ENCODE measurements around the gene MB21D2. TPM values are rescaled to one million over a fixed set of nuclear protein-coding genes. Genes with fewer than 3 reads are reported as not detected.

Gene MB21D2
- total and polyA plus RNA-seq, 2 experiments from 2014 or later, result 4.0 to 5.2 TPM

DNA sequence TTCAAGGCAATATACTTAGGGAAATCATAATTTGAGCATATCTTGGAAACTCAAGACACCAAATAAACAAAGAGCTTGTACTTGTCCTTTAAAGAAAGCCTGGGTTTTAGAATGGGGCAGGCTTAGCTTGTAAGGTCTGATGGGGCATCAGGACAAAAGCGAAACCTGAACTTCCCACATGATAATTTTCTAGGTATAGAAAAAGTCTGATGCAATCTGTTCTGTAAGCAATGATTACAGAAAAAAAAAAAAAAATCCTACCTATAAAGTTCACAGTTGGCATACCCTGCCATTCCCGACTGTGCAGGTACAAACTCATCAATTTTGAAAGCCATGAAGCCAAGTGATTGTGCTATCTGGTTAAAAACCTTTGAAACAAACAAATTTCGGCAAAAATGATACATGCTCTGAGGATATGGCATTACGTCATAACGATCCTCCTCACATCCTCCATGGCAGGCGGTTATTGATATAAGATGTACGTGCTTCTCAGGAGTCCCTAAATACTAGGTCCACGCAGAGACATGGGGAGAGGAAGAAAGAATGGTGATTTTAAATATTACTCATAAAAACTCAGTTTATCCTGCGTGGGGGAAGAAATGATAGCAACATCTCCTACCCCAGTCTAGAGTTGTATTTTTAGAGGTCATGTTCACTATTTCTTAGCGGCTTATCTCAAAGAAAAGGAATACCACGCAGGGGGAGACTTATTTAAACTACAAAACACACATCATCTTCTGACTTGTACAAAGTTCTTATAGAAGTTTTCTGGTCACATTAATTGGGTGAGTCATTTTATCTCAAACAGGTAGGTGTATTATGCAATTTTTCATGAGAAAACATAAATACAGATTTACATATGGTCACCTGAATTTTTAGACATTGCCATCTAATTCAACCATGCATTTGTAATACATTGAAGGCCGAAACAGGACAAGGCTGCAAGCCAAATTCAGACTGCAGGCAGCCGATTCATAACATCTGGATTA, 27.0 kb downstream of the MB21D2 start:
- H3K4me3 ChIP-seq, result no peak overlapping the region
- peaks cover 13% of the 10 kb centered on the region for H3K4me1 ChIP-seq (ENCODE audit: low read depth)
- no peak overlapping the region for H3K27ac ChIP-seq
- peaks cover 26% of the 10 kb centered on the region for H3K27me3 ChIP-seq
- TF ChIP-seq, protein P1, sequence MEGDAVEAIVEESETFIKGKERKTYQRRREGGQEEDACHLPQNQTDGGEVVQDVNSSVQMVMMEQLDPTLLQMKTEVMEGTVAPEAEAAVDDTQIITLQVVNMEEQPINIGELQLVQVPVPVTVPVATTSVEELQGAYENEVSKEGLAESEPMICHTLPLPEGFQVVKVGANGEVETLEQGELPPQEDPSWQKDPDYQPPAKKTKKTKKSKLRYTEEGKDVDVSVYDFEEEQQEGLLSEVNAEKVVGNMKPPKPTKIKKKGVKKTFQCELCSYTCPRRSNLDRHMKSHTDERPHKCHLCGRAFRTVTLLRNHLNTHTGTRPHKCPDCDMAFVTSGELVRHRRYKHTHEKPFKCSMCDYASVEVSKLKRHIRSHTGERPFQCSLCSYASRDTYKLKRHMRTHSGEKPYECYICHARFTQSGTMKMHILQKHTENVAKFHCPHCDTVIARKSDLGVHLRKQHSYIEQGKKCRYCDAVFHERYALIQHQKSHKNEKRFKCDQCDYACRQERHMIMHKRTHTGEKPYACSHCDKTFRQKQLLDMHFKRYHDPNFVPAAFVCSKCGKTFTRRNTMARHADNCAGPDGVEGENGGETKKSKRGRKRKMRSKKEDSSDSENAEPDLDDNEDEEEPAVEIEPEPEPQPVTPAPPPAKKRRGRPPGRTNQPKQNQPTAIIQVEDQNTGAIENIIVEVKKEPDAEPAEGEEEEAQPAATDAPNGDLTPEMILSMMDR (IDR thresholded peaks at IDR 0.05; ENCODE audit: low read depth, low read length), result no peak
- no peaks in the 10 kb centered on the region for H3K36me3 ChIP-seq
- DNase-seq (ENCODE audit: low read depth in 1 of 2, low spot score in 1 of 2), result no peak
- H3K9me3 ChIP-seq (ENCODE audit: low read depth), result no peaks in the 10 kb centered on the region

- Histone ChIP-seq H3K4me3 (no peak overlapping the region), H3K9me3 (ENCODE audit: low read depth) (no peaks in the 10 kb centered on the region), H3K27me3 (peaks cover 22% of the 10 kb centered on the region), H3K4me1 (ENCODE audit: low read depth) (peaks cover 13% of the 10 kb centered on the region), H3K36me3 (no peaks in the 10 kb centered on the region), H3K27ac (peak overlapping the region; percentile 29)
- TF ChIP-seq, protein P1 (IDR thresholded peaks at IDR 0.05; ENCODE audit: low read depth, low read length), result no peak
- no peak for DNase-seq (ENCODE audit: low read depth in 1 of 2, low spot score in 1 of 2)
These were observed 28.0 kb downstream of the MB21D2 start for GRCh38 chr3:192889679-192890078.

GRCh38 chr3:192888190-192888589, 29.5 kb downstream of the MB21D2 start:
- no peak for DNase-seq (ENCODE audit: low read depth in 1 of 2, low spot score in 1 of 2)
- TF ChIP-seq, protein P1 (IDR thresholded peaks at IDR 0.05; ENCODE audit: low read depth, low read length), result no peak
- Histone ChIP-seq H3K4me1 (ENCODE audit: low read depth) (peaks cover 13% of the 10 kb centered on the region), H3K27ac (no peak overlapping the region), H3K9me3 (ENCODE audit: low read depth) (no peaks in the 10 kb centered on the region), H3K4me3 (no peak overlapping the region), H3K36me3 (no peaks in the 10 kb centered on the region), H3K27me3 (peaks cover 11% of the 10 kb centered on the region)

DNA sequence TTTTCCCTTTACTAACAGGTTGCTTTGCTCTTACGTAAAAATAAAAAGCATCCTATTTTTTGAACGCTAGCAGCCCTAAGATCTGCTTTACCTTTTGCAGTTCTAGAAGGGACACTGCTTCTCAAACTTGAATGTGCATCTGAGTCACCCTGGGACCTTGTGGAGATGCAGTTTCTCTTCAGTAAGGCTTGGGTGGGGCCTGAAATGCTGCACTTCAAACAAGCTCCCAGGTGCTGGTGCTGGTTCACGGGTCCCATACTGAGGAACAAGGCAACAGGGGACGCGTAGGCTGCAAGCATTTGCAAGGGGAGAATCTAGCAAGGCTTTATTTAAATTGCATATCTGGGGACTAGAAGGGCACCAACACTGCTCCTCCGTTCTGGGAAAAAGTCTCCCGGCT, 30.0 kb downstream of the MB21D2 start:
- no peak for DNase-seq (ENCODE audit: low read depth in 1 of 2, low spot score in 1 of 2)
- Histone ChIP-seq H3K9me3 (ENCODE audit: low read depth) (no peaks in the 10 kb centered on the region), H3K4me3 (no peak overlapping the region), H3K4me1 (ENCODE audit: low read depth) (peaks cover 13% of the 10 kb centered on the region), H3K27me3 (peaks cover 7% of the 10 kb centered on the region), H3K36me3 (no peaks in the 10 kb centered on the region), H3K27ac (no peak overlapping the region)
- TF ChIP-seq, protein P1 (IDR thresholded peaks at IDR 0.05; ENCODE audit: low read depth, low read length), result no peak

- Histone ChIP-seq H3K27me3 (peaks cover under 1% of the 10 kb centered on the region), H3K4me3 (no peak overlapping the region), H3K9me3 (ENCODE audit: low read depth) (no peaks in the 10 kb centered on the region), H3K4me1 (ENCODE audit: low read depth) (peaks cover 13% of the 10 kb centered on the region), H3K36me3 (no peaks in the 10 kb centered on the region), H3K27ac (no peak overlapping the region)
- TF ChIP-seq, protein P1 (IDR thresholded peaks at IDR 0.05; ENCODE audit: low read depth, low read length), result no peak
- DNase-seq (ENCODE audit: low read depth in 1 of 2, low spot score in 1 of 2), result peak in 1 of 2 donors; percentile 70
These were observed 30.6 kb downstream of the MB21D2 start for GRCh38 chr3:192887047-192887446.
